ENCODE data around the gene BEST4.
"Not testable (repeated sequence)": the region's sequence is repeated elsewhere in the genome, so short reads cannot be mapped to it uniquely, and the experiment has no call there.

The BEST4 gene

DNA sequence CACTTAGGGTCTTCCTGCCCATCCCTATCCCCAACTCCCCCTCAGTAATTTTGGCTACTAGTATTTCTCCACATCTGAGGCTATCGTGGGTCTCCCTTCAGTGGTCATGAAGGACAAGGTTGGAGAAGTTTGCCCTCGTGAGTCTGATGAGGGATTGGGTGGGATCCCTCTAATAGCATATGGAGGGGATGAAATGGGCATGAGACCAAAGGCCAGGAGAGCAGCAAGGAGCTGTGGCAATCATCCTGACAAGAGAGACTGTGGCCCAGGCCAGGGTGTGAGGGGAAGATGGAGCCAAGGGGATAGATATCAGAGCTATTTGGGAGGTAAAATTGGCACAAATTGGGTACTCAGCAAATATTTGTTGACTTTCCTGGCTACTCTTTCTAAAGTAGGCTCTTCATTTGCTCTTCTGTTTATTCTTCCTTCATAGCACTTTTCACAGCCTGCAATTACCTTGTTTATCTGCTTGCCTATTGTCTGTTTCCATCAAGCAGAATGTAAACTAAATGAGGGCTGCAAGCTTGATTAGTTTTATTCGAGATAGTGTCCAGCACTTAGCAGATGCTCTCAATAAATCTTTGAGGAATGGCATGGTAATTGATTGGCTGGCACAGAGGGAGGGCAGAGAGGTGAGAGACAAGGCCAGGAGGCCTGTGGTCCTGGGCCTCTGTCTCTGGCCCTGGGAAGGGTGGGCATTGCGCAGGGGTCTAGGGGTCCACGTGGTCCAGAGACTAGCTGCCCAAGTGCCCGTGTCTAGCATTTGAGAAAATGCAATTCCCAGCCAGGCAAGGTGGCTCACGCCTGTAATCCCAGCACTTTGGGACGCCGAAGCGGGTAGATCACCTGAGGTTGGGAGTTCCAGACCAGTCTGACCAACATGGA, 10.8 kb upstream of the BEST4 start:
- TF ChIP-seq, protein P1, sequence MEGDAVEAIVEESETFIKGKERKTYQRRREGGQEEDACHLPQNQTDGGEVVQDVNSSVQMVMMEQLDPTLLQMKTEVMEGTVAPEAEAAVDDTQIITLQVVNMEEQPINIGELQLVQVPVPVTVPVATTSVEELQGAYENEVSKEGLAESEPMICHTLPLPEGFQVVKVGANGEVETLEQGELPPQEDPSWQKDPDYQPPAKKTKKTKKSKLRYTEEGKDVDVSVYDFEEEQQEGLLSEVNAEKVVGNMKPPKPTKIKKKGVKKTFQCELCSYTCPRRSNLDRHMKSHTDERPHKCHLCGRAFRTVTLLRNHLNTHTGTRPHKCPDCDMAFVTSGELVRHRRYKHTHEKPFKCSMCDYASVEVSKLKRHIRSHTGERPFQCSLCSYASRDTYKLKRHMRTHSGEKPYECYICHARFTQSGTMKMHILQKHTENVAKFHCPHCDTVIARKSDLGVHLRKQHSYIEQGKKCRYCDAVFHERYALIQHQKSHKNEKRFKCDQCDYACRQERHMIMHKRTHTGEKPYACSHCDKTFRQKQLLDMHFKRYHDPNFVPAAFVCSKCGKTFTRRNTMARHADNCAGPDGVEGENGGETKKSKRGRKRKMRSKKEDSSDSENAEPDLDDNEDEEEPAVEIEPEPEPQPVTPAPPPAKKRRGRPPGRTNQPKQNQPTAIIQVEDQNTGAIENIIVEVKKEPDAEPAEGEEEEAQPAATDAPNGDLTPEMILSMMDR (IDR thresholded peaks at IDR 0.05; ENCODE audit: borderline replicate concordance, extremely low read depth, low read length, poor library complexity, severe bottlenecking): no peak
- TF ChIP-seq EZH2 (IDR thresholded peaks at IDR 0.05; ENCODE audit: borderline replicate concordance, low read depth, low read length, severe bottlenecking): no peak
- Histone ChIP-seq H3K9ac (ENCODE audit: low read depth, low read length) (peak overlapping the region; percentile 87; the same call in 1 of the 2 replicates), H3K27ac (ENCODE audit: low read length) (peak overlapping the region; percentile 31; the same call in 1 of the 2 replicates), H2AFZ (ENCODE audit: low read depth, low read length) (peak overlapping the region; percentile 57), H3K36me3 (ENCODE audit: insufficient read depth, low read length) (peaks cover 19% of the 10 kb centered on the region), H4K20me1 (ENCODE audit: insufficient read depth, low read length) (no peaks in the 10 kb centered on the region), H3K9me3 (ENCODE audit: insufficient read depth, low read length, severe bottlenecking) (no peaks in the 10 kb centered on the region), H3K4me1 (ENCODE audit: insufficient read depth, low read length) (peaks cover 34% of the 10 kb centered on the region), H3K4me3 (ENCODE audit: low read depth in 1 of 2, low read length in 2 of 2) (no peak overlapping the region), H3K27me3 (ENCODE audit: insufficient read depth, low read length, poor library complexity) (no peaks in the 10 kb centered on the region), H3K79me2 (ENCODE audit: insufficient read depth, low read length) (no peaks in the 10 kb centered on the region), H3K4me2 (ENCODE audit: insufficient read depth, low read length) (peak overlapping the region; percentile 92; the same call in 1 of the 2 replicates)
- DNase-seq: no peak
- no peak for ATAC-seq (ENCODE audit: insufficient read depth, low read depth)

DNA sequence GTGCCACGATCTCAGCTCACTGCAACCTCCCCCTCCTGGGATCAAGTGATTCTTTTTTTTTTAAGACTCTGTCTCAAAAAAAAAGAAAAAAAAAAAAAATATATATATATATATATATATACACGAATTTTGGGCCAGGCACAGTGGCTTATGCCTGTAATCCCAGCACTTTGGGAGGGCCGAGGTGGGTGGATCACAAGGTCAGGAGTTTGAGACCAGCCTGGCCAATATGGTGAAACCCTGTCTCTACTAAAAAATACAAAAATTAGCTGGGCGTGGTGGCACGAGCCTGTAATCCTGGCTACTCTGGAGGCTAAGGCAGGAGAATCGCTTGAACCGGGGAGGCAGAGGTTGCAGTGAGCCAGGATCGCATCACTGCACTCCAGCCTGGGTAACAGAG, 9.9 kb upstream of the BEST4 start:
- not testable (repeated sequence) for H3K9me3 ChIP-seq (ENCODE audit: insufficient read depth, low read length, severe bottlenecking); H3K27me3 ChIP-seq (ENCODE audit: insufficient read depth, low read length, poor library complexity); H3K4me3 ChIP-seq (ENCODE audit: low read depth in 1 of 2, low read length in 2 of 2); H3K4me2 ChIP-seq (ENCODE audit: insufficient read depth, low read length); H3K9ac ChIP-seq (ENCODE audit: low read depth, low read length); ATAC-seq (ENCODE audit: insufficient read depth, low read depth); H3K79me2 ChIP-seq (ENCODE audit: insufficient read depth, low read length); DNase-seq; H3K27ac ChIP-seq (ENCODE audit: low read length); H4K20me1 ChIP-seq (ENCODE audit: insufficient read depth, low read length)
- H3K4me1 ChIP-seq (ENCODE audit: insufficient read depth, low read length): peaks cover 34% of the 10 kb centered on the region
- peak overlapping the region; percentile 57; the same call in 1 of the 2 replicates for H2AFZ ChIP-seq (ENCODE audit: low read depth, low read length)
- H3K36me3 ChIP-seq (ENCODE audit: insufficient read depth, low read length): peaks cover 11% of the 10 kb centered on the region

- Histone ChIP-seq H3K9me3 (ENCODE audit: insufficient read depth, low read length, severe bottlenecking) (no peaks in the 10 kb centered on the region), H3K27ac (ENCODE audit: low read length) (no peak overlapping the region), H3K27me3 (ENCODE audit: insufficient read depth, low read length, poor library complexity) (no peaks in the 10 kb centered on the region), H3K4me3 (ENCODE audit: low read depth in 1 of 2, low read length in 2 of 2) (no peak overlapping the region), H3K79me2 (ENCODE audit: insufficient read depth, low read length) (no peaks in the 10 kb centered on the region), H2AFZ (ENCODE audit: low read depth, low read length) (no peak overlapping the region), H3K4me1 (ENCODE audit: insufficient read depth, low read length) (no peaks in the 10 kb centered on the region), H4K20me1 (ENCODE audit: insufficient read depth, low read length) (no peaks in the 10 kb centered on the region), H3K4me2 (ENCODE audit: insufficient read depth, low read length) (no peak overlapping the region), H3K9ac (ENCODE audit: low read depth, low read length) (no peak overlapping the region), H3K36me3 (ENCODE audit: insufficient read depth, low read length) (no peaks in the 10 kb centered on the region)
- TF ChIP-seq, protein P1 (IDR thresholded peaks at IDR 0.05; ENCODE audit: borderline replicate concordance, extremely low read depth, low read length, poor library complexity, severe bottlenecking): no peak
- TF ChIP-seq EZH2 (IDR thresholded peaks at IDR 0.05; ENCODE audit: borderline replicate concordance, low read depth, low read length, severe bottlenecking): no peak
- DNase-seq (no peak), ATAC-seq (ENCODE audit: insufficient read depth, low read depth) (no peak)
Observed at GRCh38 chr1:44792736-44793502, 4.9 kb upstream of the BEST4 start.

All from DND-41 (cell line).